H1 (cell line): ENCODE data around the gene KCNH8. TPM values are rescaled to one million over a fixed set of nuclear protein-coding genes. Genes with fewer than 3 reads are reported as not detected.

Experiments used
- CTCF ChIA-PET: fragments of 300-600 bp; sonication (Branson Sonifier 250); formaldehyde crosslinking; loops from one replicate; lab custom pipeline; 2021; ENCODE audit not compliant: partially characterized antibody; lab: Charles Lee
- POLR2A ChIA-PET: fragments of 300-600 bp; sonication (Branson Sonifier 250); formaldehyde crosslinking; loops from one replicate; lab custom pipeline; 2021; ENCODE audit warnings: inconsistent platforms; ENCODE audit not compliant: partially characterized antibody; lab: Charles Lee
- DNase-seq, 2 experiments: peaks; one replicate each; pipeline versions ENCODE4 v3.0.0 to v3.0.0-alpha.2; 2010 to 2022; ENCODE audit warnings: low spot score in 2 of 2, low read depth in 1 of 2, mixed read lengths in 1 of 2
- FAIRE-seq: peaks from 2 replicates; lab custom pipeline; 2011; peaks lifted over from hg19 to GRCh38; lab: Jason Lieb, UNC
- H2AFZ ChIP-seq: 2 replicates; pipeline ENCODE4 v1.8.1; 2012; ENCODE audit warnings: low read length, inconsistent platforms
- H2AK5ac ChIP-seq: 2 replicates; pipeline ENCODE4 v1.6.1; 2013; ENCODE audit warnings: low read depth, low read length
- H2BK120ac ChIP-seq: replicated peaks from 2 replicates; pipeline ENCODE3; 2013; ENCODE audit warnings: low read depth, low read length, inconsistent platforms
- H2BK12ac ChIP-seq: 2 replicates; pipeline ENCODE4 v1.6.1; 2013; ENCODE audit warnings: low read depth, low read length
- H2BK15ac ChIP-seq: 2 replicates; pipeline ENCODE4 v1.6.1; 2013; ENCODE audit warnings: low read length
- H2BK20ac ChIP-seq: 2 replicates; pipeline ENCODE4 v1.6.1; 2013; ENCODE audit warnings: low read length
- H2BK5ac ChIP-seq: 2 replicates; pipeline ENCODE4 v1.6.1; 2013; ENCODE audit warnings: low read depth, low read length
- H3K14ac ChIP-seq: 2 replicates; pipeline ENCODE4 v1.6.1; 2013; ENCODE audit warnings: inconsistent platforms; ENCODE audit not compliant: insufficient read length
- H3K18ac ChIP-seq: 2 replicates; pipeline ENCODE4 v1.6.1; 2013; ENCODE audit warnings: low read length; ENCODE audit errors: extremely low read depth
- H3K23ac ChIP-seq: 2 replicates; pipeline ENCODE4 v1.6.1; 2013; ENCODE audit warnings: inconsistent platforms; ENCODE audit not compliant: insufficient read length
- H3K23me2 ChIP-seq: 2 replicates; pipeline ENCODE4 v1.6.1; 2013; ENCODE audit warnings: low read depth, low read length
- H3K27ac ChIP-seq: 2 replicates; pipeline ENCODE4 v1.6.1; 2011; ENCODE audit warnings: low read depth, low read length, inconsistent platforms
- H3K27me3 ChIP-seq, 4 experiments: replicated peaks in 1 of 4; 1 replicate in 1 of 4; 2 replicates in 3 of 4; pipeline versions ENCODE4 v1.6.1 to v1.8.1; 2011 to 2013; ENCODE audit warnings: low read length in 3 of 4, mild to moderate bottlenecking in 3 of 4, inconsistent platforms in 2 of 4, mixed read lengths in 2 of 4, moderate library complexity in 1 of 4; ENCODE audit not compliant: control insufficient read depth in 3 of 4, insufficient read depth in 3 of 4; ENCODE audit errors: extremely low read depth in 1 of 4
- H3K36me3 ChIP-seq, 4 experiments: 2 replicates each; pipeline versions ENCODE4 v1.6.1 to v1.8.1; 2011 to 2013; ENCODE audit warnings: mild to moderate bottlenecking in 4 of 4, low read length in 3 of 4, moderate library complexity in 2 of 4, control low read depth in 1 of 4, inconsistent platforms in 1 of 4; ENCODE audit not compliant: insufficient read depth in 4 of 4, control insufficient read depth in 2 of 4
- H3K4ac ChIP-seq: replicated peaks from 2 replicates; pipeline ENCODE3; 2013; ENCODE audit warnings: low read length, low read depth, mixed read lengths, inconsistent platforms; ENCODE audit not compliant: insufficient read length
- H3K4me1 ChIP-seq, 4 experiments: replicated peaks in 1 of 4; 1 replicate in 1 of 4; 2 replicates in 3 of 4; pipeline versions ENCODE4 v1.6.1 to v1.8.1; 2011 to 2013; ENCODE audit warnings: low read length in 3 of 4, inconsistent platforms in 2 of 4, mixed read lengths in 1 of 4; ENCODE audit not compliant: insufficient read depth in 4 of 4, control insufficient read depth in 3 of 4
- H3K4me2 ChIP-seq, 2 experiments: 2 replicates each; pipeline versions ENCODE4 v1.6.1 to v1.8.1; 2011 to 2013; ENCODE audit warnings: low read depth in 2 of 2, low read length in 2 of 2, control low read depth in 1 of 2, inconsistent platforms in 1 of 2, mild to moderate bottlenecking in 1 of 2; ENCODE audit not compliant: insufficient read depth in 1 of 2
- H3K4me3 ChIP-seq, 4 experiments: fragments of 200-600, 300-600 bp in 1 of 4; sonication (generic), shearing (Covaris generic), sonication (Bioruptor Twin) in 1 of 4; 2 replicates each; pipeline versions ENCODE4 v1.5.1 to v1.8.1; 2011 to 2016; ENCODE audit warnings: low read length in 4 of 4, low read depth in 3 of 4, control low read depth in 2 of 4, inconsistent platforms in 2 of 4, mild to moderate bottlenecking in 2 of 4, mixed read lengths in 1 of 4, moderate library complexity in 1 of 4; ENCODE audit not compliant: insufficient read depth in 2 of 4; ENCODE audit errors: extremely low read depth in 1 of 4
- H3K56ac ChIP-seq: replicated peaks from 2 replicates; pipeline ENCODE3; 2013; ENCODE audit warnings: low read depth, mild to moderate bottlenecking, mixed read lengths, low read length, inconsistent platforms; ENCODE audit not compliant: insufficient read length
- H3K79me1 ChIP-seq: 2 replicates; pipeline ENCODE4 v1.6.1; 2013; ENCODE audit warnings: low read depth, low read length, control low read depth
- H3K79me2 ChIP-seq, 2 experiments: 2 replicates each; pipeline versions ENCODE4 v1.6.1 to v1.8.1; 2012 to 2013; ENCODE audit warnings: low read length in 2 of 2, mild to moderate bottlenecking in 2 of 2, inconsistent platforms in 1 of 2; ENCODE audit not compliant: insufficient read depth in 2 of 2, control insufficient read depth in 1 of 2
- H3K9ac ChIP-seq, 4 experiments: replicated peaks in 1 of 4; 1 replicate in 1 of 4; 2 replicates in 3 of 4; pipeline versions ENCODE4 v1.6.1 to v1.8.1; 2011 to 2013; ENCODE audit warnings: low read depth in 3 of 4, low read length in 3 of 4, control low read depth in 2 of 4, mild to moderate bottlenecking in 2 of 4, moderate library complexity in 2 of 4, inconsistent platforms in 1 of 4; ENCODE audit errors: extremely low read depth in 1 of 4
- H3K9me3 ChIP-seq, 2 experiments: 2 replicates each; pipeline versions ENCODE4 v1.6.1 to v1.8.1; 2012 to 2013; ENCODE audit warnings: mild to moderate bottlenecking in 2 of 2, moderate library complexity in 2 of 2, control low read depth in 1 of 2, inconsistent platforms in 1 of 2, low read depth in 1 of 2, low read length in 1 of 2, mixed read lengths in 1 of 2; ENCODE audit not compliant: insufficient read depth in 2 of 2
- H4K20me1 ChIP-seq, 2 experiments: replicated peaks in 1 of 2; 2 replicates each; pipeline versions ENCODE3 to v1.8.1; 2011 to 2013; ENCODE audit warnings: inconsistent platforms in 2 of 2, low read length in 2 of 2, mild to moderate bottlenecking in 1 of 2; ENCODE audit not compliant: insufficient read depth in 2 of 2, control insufficient read depth in 1 of 2
- H4K5ac ChIP-seq: 2 replicates; pipeline ENCODE4 v1.6.1; 2013; ENCODE audit warnings: low read length, low read depth, mixed read lengths, inconsistent platforms; ENCODE audit not compliant: insufficient read length
- H4K8ac ChIP-seq: 2 replicates; pipeline ENCODE4 v1.8.0; 2013; ENCODE audit warnings: mild to moderate bottlenecking, moderate library complexity, low read length, inconsistent platforms; ENCODE audit not compliant: insufficient read depth; ENCODE audit errors: extremely low read depth
- H4K91ac ChIP-seq: replicated peaks from 2 replicates; pipeline ENCODE3; 2013; ENCODE audit warnings: low read length, mixed read lengths, inconsistent platforms; ENCODE audit not compliant: insufficient read length
- BACH1 ChIP-seq: IDR thresholded peaks from 2 replicates; pipeline ENCODE4 v1.6.1; 2012; ENCODE audit warnings: low read length, improper control_type of control experiment
- CBX8 ChIP-seq: fragments of 300-800, 300-1000 bp; sonication (generic); IDR thresholded peaks from 2 replicates; pipeline ENCODE4 v1.7.1; 2016; ENCODE audit warnings: low read depth, low read length, borderline replicate concordance
- E2F6 ChIP-seq: IDR thresholded peaks from 2 replicates; pipeline ENCODE4 v1.6.1; 2012; ENCODE audit warnings: inconsistent platforms
- GABPA ChIP-seq: IDR thresholded peaks from 2 replicates; pipeline ENCODE4 v1.6.1; 2011; ENCODE audit warnings: mild to moderate bottlenecking, low read length, moderate library complexity, borderline replicate concordance; ENCODE audit not compliant: insufficient read depth
- JUND ChIP-seq: IDR thresholded peaks from 2 replicates; pipeline ENCODE4 v1.6.1; 2011; ENCODE audit warnings: mild to moderate bottlenecking, improper control_type of control experiment, low read length
- NANOG ChIP-seq: IDR thresholded peaks from 2 replicates; pipeline ENCODE4 v1.6.1; 2011; ENCODE audit warnings: low read length, low read depth, mild to moderate bottlenecking, inconsistent platforms; ENCODE audit not compliant: insufficient read depth, poor library complexity, severe bottlenecking
- POLR2AphosphoS5 ChIP-seq: IDR thresholded peaks from 2 replicates; pipeline ENCODE4 v1.6.1; 2011; ENCODE audit warnings: low read depth, low read length
- RFX5 ChIP-seq: IDR thresholded peaks from 2 replicates; pipeline ENCODE4 v1.6.1; 2011; ENCODE audit warnings: low read depth, low read length, improper control_type of control experiment, borderline replicate concordance
- SUZ12 ChIP-seq: fragments of 200-600 bp; sonication (generic); IDR thresholded peaks from 2 replicates; pipeline ENCODE4 v1.6.1; 2012; ENCODE audit warnings: mild to moderate bottlenecking, inconsistent platforms, low read length, moderate library complexity, mixed read lengths
- ZNF274 ChIP-seq: IDR thresholded peaks from 2 replicates; pipeline ENCODE4 v1.7.0; 2012; ENCODE audit warnings: low read length, borderline replicate concordance; ENCODE audit errors: extremely low read depth
- WGBS, 2 experiments: shearing (Covaris generic) in 1 of 2; methylation state at CpG; one replicate each; pipeline versions ENCODE4 v1.1.6 to v1.1.7; 2013 to 2015; ENCODE audit warnings: low lambda C conversion rate in 2 of 2, mixed read lengths in 2 of 2, inconsistent platforms in 1 of 2, low coverage in 1 of 2, missing lambda C conversion rate in 1 of 2; ENCODE audit not compliant: insufficient replicate concordance in 2 of 2, insufficient coverage in 1 of 2, insufficient read length in 1 of 2; ENCODE audit errors: extremely low coverage in 1 of 2, missing lambda C conversion rate in 1 of 2; 5-methylcytosine and 5-hydroxymethylcytosine counted together
- polyA plus RNA-seq, 7 experiments: library from polyadenylated mRNA; depleted of rRNA in 3 of 7; stranded (reverse) in 5 of 7; unstranded in 2 of 7; fragments of >200 nt in 5 of 7; fragments of 200-250 nt in 2 of 7; gene quantifications; 1 replicate in 5 of 7; 2 replicates in 1 of 7; 4 replicates in 1 of 7; pipeline versions ENCODE4 v1.2.1 to v1.2.3, GENCODE V29; 2011 to 2013; ENCODE audit warnings: missing spikeins in 2 of 7, mixed read lengths in 2 of 7
- total RNA-seq: library from RNA; stranded (reverse); fragmentation: NEBNext Ultra II Directional; extraction: Animal tissue kit (Norgen Biotek cat#: 25700); gene quantifications from 2 replicates; pipeline ENCODE4 v1.2.1, GENCODE V29; 2021
- TF ChIP-seq, protein P1 (sequence below), 3 experiments: IDR thresholded peaks; 1 replicate in 2 of 3; 2 replicates in 1 of 3; pipeline versions ENCODE4 v1.5.1 to v1.6.1; 2011; ENCODE audit warnings: low read length in 3 of 3, mild to moderate bottlenecking in 3 of 3, inconsistent platforms in 2 of 3, low read depth in 1 of 3, moderate library complexity in 1 of 3; ENCODE audit not compliant: insufficient read depth in 1 of 3; ENCODE audit errors: control extremely low read depth in 1 of 3

KCNH8 gene
- total and polyA plus RNA-seq, 2 of the 8 experiments (the other 6 are each of a cell fraction or from before 2014, with no cell fraction given) = 2.2 to 2.4 TPM

DNA sequence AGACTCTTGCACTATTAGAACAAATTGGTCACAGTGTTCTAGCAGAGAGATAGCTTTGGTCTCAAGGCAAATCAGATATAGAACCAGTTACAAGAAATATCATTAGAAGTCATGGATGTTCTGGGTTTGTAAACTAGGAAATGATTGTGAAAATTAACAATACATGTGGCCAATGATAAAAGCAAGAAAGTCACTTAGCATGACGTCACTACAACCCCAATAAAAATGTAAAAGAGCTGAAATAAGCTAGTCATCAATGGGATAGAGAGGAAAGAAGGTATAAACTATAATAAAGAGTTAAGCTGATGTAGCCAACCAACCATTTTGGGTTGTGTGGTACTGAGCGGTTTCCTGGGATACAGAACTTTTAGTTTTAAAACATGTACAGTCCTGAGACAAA is 32.1 kb upstream of the KCNH8 start:
- no peaks in the 10 kb centered on the region for H3K79me1 ChIP-seq
- H3K4ac ChIP-seq = no peak overlapping the region
- no peak overlapping the region for H2AK5ac ChIP-seq
- no peak overlapping the region for H2BK15ac ChIP-seq
- no peak overlapping the region for H2BK120ac ChIP-seq
- 83% methylated on average over 2 of the region's 2 CpGs; no CpG with 5 or more reads in 1 of the 2 experiments for WGBS, 2 experiments
- H3K4me3 ChIP-seq = no peak overlapping the region
- no peak overlapping the region for H3K27ac ChIP-seq
- H3K4me2 ChIP-seq = no peak overlapping the region
- H2BK20ac ChIP-seq = no peak overlapping the region
- H3K23ac ChIP-seq = no peak overlapping the region
- no peak overlapping the region for H3K56ac ChIP-seq
- no peaks in the 10 kb centered on the region for H3K79me2 ChIP-seq
- no peak overlapping the region for H2AFZ ChIP-seq
- FAIRE-seq (no peak), DNase-seq (no peak)
- no peaks in the 10 kb centered on the region for H4K20me1 ChIP-seq
- H4K8ac ChIP-seq = no peak overlapping the region
- POLR2A ChIA-PET = no interaction called here
- peaks cover 0 to 5% of the 10 kb centered on the region in 2 experiments; a peak in 1 of 4 replicates for H3K9me3 ChIP-seq
- H3K4me1 ChIP-seq = no peaks in the 10 kb centered on the region
- no peaks in the 10 kb centered on the region for H3K36me3 ChIP-seq
- H3K14ac ChIP-seq = no peak overlapping the region
- no peaks in the 10 kb centered on the region for H3K27me3 ChIP-seq
- H2BK5ac ChIP-seq = no peak overlapping the region
- no peaks in the 10 kb centered on the region for H3K23me2 ChIP-seq
- H2BK12ac ChIP-seq = no peak overlapping the region
- no peak overlapping the region for H4K5ac ChIP-seq
- H4K91ac ChIP-seq = no peak overlapping the region
- CTCF ChIA-PET = interaction anchor here (0.6 to 1.0 kb wide), 2 partner anchors 51 to 288 kb away, joined by 3 read pairs; no protein-coding TSS in a partner anchor
- no peak overlapping the region for H3K18ac ChIP-seq
- H3K9ac ChIP-seq = no peak overlapping the region
- TF ChIP-seq BACH1 = no peak
- TF ChIP-seq RFX5 = no peak
- TF ChIP-seq NANOG = no peak
- TF ChIP-seq JUND = no peak
- no peak for TF ChIP-seq CBX8
- TF ChIP-seq SUZ12 = no peak
- TF ChIP-seq POLR2AphosphoS5 = no peak
- TF ChIP-seq, protein P1, sequence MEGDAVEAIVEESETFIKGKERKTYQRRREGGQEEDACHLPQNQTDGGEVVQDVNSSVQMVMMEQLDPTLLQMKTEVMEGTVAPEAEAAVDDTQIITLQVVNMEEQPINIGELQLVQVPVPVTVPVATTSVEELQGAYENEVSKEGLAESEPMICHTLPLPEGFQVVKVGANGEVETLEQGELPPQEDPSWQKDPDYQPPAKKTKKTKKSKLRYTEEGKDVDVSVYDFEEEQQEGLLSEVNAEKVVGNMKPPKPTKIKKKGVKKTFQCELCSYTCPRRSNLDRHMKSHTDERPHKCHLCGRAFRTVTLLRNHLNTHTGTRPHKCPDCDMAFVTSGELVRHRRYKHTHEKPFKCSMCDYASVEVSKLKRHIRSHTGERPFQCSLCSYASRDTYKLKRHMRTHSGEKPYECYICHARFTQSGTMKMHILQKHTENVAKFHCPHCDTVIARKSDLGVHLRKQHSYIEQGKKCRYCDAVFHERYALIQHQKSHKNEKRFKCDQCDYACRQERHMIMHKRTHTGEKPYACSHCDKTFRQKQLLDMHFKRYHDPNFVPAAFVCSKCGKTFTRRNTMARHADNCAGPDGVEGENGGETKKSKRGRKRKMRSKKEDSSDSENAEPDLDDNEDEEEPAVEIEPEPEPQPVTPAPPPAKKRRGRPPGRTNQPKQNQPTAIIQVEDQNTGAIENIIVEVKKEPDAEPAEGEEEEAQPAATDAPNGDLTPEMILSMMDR (IDR thresholded peaks at IDR 0.05; ENCODE audit: control extremely low read depth in 1 of 3, insufficient read depth in 1 of 3, low read depth in 1 of 3, low read length in 3 of 3) = no peak
- no peak for TF ChIP-seq GABPA
- TF ChIP-seq ZNF274 = no peak
- no peak for TF ChIP-seq E2F6
